Measurements from ENCODE around the gene SWSAP1.
"Not testable (repeated sequence)": the region's sequence is repeated elsewhere in the genome, so short reads cannot be mapped to it uniquely, and the experiment has no call there.

The SWSAP1 gene

DNA sequence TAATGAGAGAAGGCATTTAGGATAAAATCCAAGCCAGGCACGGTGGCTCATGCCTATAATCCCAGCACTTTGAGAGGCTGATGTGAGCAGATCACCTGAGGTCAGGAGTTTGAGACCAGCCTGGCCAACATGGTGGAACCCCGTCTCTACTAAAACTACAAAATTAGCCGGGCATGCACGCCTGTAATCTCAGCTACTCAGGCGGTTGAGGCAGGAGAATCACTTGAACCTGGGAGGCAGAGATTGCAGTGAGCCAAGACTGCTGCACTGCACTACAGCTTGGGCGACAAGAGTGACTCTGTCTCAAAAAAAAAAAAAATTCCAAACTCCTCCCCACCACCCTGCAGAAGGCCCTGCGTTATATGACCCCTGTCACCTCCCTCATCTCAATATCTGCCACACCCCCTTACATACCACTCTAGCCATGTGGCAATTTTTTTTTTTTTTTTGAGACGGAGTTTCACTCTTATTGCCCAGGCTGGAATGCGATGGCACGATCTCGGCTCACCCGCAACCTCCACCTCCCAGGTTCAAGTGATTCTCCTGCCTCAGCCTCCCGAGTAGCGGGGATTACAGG lies 4.9 kb downstream of the SWSAP1 start:
- DNase-seq = not testable (repeated sequence)

DNA sequence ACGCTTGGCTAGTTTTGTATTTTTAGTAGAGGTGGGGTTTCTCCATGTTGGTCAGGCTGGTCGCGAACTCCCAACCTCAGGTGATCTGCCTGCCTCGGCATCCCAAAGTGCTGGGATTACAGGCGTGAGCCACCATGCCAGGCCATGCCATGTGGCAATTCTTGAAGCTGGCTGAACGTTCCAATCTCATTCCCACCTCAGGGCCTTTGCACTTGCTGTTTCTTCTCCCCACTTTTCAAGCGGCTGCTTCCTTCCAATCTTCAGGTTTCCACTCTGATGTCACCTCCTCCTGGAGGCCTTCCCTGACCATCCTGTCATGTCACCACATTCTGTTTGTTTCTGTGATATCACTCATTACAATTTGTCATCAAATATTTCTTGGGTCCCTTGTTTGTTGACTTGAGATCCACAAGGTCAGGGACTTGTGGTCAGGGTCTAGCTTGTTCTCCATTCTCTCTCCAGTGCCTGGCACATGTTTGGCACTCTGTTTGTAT lies 5.4 kb downstream of the SWSAP1 start:
- peak; percentile 15 for DNase-seq

DNA sequence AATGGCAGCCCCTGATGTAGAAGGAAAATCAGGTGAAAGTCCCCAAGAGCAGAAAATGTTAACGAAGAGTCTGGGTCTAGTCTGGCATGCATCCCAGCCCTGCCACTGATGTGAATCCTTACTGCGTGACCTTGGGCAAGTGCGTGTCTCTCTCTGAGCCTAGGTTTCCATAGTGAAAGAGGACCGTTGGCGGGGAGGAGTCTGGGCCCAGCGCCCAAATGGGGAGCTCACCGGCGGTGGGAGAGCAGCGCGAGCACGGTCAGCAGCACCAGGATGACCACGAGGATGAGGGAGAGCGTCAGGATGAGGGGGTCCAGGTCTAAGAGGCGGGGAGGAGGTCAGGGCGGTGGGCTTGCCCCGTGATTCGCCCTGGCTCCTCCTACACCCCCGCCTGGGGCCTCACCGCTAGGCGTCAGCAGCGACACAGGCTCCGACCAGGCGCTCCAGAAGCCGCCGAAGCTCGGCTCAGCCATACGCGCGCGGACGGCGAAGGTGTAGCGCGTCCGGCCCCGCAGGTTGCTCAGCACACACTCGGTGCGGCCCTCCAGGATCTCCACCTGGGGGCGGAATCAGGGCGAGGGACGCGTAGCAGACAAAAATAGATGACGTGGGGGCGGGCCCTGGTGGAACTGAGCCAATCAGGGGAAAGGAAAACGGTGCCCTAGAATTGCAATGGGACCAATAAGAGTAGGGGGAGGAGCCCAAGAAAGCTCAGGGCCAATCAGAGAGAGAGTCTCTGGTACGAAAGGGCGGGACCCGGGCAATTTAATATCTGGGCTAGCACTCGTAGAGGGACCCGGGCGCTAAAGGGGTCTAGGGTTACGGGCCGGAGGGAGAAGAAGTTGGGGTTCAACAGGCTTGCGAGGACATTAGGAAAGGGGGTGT lies 6.4 kb downstream of the SWSAP1 start:
- peak; percentile 99 for DNase-seq

DNA sequence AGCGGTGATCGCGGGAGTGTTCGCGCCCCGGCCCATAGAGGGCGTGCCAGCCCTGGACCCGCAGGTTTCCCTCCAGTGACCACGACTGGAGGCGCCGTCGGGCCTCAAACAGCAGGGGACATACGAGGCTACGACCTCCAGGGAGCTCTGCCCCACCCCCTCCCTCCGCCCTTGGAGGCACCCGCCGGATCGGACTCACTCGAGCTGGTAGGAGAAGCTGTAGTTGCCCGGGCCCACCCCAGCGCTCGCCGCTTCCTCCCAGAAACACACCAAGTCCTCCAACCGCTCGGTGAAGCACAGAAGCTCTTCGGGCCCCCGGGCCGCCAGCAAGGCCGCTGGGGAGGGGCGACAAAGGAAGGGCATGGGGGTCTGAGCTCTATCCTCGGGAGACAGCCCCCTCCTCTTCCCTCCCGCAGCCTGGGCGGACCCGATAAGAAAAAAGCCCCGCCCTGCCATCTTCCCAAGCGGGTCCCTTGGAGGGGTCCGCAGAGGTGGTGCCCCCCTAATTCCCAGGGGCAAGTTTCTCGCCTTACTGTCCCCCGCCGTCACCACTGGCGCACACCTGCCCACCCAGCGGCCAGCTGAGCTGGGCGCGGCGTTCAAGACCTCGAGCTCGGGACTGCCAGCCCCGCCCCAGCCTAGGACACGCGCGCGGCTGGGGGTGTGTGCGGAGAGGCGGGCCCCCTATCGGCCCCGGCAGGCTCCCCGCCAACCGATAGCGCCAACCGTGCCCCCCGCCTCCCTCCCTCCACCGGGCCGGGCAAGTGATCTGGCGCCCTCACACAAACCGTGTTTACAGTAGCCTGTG lies 8.6 kb downstream of the SWSAP1 start:
- DNase-seq = peak; percentile 70

DNA sequence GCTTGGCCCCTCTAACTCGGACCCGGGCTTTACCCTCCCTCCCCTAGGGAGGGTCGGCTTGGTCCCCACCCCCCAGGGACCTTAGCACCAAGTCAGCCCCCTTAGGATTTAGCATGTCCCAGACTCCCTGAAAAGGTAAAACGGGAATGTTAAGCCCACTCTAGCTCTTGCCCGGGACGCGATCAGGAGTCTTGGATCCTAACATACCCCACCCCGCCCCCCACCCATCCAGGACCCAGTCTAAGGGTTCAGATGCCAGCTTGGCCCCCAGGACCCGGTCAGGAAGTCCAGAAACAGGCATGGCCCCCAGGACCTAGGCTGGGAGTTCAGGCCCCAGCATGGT lies 9.2 kb downstream of the SWSAP1 start:
- no peak for DNase-seq

DNA sequence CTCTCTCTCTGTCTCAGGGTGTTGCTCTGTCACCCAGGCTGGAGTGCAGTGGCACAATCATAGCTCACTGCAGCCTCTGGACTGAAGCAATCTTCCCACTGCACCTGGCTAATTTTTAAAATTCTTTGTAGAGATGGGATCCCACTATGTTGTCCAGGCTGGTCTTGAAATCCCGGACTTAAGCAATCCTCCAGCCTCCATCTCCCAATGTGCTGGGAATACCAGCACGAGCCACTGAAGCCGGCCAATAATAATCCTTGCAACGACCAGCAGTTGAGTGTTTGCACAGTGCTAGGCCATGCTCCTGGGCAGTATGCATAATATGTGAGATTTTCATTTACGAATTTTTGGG lies 10.3 kb downstream of the SWSAP1 start:
- DNase-seq = no peak

DNA sequence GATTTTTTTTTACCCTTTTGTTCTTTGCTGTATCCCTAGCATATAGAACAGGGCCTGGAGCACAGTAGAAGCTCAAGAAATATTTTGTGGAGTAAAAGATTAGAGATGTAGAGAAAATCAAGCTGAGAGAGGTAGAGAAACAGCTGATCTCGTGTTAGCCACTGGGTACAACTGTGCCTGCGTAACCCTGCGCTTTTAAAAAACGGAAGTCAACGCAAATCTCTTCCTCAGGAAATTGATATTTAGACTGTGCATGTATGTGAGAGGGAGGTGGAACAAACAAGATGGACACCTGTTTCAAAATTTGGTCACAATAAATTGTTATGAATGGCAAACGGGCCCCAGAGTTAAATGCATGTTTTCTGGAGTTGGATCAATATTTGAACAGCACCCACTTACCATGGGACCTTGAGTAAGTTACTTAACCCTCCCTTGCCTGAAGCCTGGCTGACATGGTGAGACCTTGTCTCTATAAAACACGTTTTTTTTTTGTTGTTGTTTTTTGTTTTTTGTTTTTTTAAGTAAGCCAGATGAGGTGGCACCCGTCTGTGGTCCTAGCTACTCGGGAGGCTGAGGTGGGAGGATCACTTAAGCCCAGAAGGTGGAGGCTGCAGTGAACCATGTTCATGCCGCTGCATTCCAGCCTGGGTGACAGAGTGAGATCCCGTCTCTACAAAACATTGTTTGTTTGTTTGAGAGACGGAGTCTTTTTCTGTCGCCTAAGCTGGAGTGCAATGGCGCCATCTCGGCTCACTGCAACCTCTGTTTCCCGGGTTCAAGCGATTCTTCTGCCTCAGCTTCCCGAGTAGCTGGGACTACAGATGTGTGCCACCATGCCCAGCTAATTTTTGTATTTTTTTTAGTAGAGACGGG lies 12.9 kb downstream of the SWSAP1 start:
- DNase-seq = peak; percentile 77

DNA sequence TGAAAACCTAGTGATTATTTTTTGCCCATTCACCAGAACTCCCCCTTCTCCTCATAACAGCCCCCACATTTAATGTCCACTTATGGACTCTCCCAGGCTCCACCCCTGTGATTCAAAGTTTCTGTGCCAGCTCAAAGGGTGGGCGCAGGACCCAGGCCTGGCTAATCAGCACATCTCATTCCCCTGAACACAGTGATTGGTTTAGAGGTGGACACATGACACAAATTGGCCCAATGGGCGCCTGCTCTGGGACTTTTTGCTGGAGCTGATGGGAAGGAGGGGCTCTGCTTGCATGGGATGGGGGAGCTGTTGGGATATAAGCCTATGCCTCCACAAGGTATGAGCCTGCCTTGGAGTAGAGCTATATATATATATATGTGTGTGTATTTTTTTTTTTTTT lies 15.9 kb downstream of the SWSAP1 start:
- no peak for DNase-seq

DNA sequence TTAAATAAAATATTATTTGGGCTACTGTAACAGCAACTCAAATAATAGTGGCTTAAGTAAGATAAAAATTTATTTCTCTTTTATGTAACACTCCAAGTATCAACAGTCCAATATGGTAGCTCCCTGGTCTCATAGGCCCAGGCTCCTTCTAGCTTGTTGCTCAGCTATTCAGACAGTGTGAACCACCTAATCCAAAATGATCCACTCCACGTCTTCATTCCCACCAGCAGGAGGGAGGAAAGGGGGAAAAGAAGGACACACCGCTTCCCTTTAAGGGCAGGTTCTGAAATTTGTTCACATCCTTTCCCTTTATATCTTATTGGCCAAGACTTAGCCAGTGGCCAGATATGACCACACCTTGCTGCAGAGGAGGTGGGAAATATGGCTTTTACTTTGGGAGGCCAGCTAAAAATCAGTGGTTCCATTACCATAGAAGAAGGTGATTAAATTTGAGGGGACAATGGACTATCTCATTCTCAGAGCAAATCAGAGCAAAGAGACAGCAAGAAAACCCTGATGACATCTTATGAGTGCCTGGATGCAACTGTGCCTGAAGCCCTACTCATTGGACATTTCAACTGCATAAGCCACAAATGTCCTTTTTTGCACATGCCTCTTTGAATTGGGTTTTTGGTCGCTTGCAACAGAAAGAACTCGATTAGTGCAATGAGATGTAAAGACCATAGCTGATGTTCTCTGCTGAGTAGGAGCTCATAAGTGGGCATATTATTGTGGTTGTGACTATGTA lies 16.6 kb downstream of the SWSAP1 start:
- peak; percentile 29 for DNase-seq

DNA sequence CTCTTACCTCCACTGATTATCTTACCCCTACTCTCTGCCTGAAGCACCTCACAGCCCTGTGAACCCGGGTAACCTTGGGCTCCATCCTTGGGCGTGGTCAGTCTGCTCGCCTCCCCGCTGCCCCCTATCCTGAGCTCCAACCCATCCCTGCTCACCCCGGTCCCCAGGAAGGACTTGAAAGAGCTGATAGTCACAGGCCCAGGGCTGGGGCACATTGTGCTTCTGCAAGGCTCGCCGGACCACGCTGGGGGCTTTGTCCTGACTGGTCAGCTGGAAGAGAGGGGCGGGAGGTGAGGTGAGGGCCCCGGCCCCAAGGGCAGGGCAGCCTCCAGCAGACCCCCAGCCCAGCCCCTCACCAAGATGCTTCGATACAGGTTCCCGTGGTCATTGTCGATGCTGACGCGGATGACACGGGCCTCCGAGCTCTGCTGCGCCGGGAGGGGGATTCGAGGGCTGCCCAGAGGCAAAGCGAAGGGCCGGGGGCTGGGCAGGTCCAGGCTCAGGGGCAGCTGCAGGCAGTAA lies 22.7 kb downstream of the SWSAP1 start:
- DNase-seq = no peak

DNA sequence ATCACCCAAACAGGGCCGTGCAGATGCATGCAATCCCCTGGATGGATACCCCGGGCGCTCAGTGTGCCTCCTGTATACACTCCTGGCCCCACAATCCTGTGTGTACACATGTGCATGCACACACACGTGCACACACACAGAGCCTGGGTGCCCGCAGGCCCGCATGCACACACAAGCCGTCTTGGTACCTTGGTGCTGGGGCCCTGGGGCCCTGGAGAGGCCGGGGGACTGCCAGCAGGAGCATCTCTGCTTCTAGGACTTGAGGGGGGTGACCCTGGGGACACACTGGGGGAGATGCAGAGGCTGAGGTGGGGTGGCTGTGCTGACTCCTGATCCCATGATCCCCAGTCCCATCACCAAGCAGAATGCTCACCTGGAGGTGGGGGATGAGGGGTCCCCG lies 25.2 kb downstream of the SWSAP1 start:
- DNase-seq = no peak

DNA sequence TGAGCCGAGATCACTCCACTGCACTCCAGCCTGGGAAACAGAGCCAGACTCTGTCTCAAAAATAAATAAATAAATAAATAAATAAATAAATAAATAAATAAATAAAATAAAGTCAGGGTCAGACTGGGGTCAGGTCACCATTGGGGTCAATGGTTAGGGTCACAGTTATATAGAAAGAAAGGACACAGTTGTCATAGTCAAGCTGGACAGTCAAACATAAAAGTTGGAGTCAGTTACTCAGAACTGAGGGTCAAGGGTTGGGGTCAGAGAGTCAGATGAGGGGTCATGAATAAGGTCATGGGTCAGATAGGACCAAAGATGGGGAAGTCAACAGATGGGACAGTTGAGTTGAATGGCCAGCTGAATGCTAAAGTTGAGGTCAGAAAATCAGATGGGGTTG lies 26.3 kb downstream of the SWSAP1 start:
- no peak for DNase-seq

DNA sequence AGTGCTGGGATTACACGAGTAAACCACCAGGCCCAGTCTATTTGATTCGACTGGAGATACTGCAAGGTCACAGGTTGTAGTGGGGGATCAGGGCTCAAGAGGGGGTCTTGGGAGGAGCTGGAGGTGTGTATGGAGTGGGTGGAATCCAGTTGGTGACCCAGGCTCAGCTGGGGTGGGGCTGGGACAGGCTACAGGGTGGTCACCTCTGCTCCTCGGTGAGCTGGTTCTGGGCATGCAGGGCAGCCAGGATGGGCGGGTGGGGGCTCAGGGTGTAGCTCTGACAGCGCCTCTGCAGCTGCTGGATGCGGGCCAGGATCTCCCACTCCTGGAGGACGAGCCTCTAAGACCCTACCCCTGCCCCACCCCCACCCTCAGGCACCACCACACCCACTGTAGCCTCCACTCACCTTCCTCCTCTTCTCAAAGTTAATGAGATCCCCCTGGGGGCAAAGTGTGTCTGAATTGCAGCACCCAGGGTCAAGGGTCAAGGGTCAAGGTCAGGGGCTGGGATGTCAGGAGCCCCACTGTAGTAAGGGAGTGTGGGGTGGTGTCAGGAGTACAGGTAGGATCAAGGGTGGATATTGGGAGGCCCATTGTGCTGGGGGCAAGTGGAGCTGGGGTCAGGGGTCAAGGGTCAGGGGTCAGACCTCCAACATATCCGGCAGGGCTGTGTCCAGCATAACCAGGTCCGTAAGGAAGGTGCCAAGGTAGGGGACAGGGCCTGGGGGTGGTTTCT lies 27.5 kb downstream of the SWSAP1 start:
- DNase-seq = no peak

DNA sequence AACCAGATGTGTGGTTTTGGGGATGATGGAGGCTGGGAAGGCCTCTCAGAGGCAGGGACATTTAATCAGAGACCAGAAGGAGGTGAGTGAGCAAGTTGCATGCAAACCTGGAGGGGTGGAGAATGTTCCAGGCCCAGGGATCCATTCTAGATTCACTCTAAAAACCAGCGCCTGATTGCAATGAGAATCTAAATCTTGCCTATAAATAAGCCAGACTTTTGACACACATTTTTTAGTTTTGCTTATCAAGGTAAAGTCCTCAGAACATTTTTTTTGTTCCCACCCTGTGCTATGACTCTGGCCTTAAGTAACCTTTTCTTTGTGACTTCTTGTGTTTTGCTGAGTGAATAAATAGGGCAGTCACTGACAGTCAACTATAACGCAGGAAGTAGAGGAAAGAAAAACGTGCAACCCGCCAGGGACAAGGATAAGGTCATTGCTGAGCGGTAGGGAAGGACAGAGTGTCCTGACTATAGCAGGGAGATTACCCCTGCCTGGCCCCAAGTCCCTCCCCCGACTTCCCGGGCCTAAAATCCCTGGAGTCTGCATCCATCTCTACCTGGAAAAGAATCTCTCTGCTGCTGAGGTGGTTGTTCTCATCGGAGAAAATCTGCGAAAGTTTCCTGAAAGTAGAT lies 30.2 kb downstream of the SWSAP1 start:
- no peak for DNase-seq

DNA sequence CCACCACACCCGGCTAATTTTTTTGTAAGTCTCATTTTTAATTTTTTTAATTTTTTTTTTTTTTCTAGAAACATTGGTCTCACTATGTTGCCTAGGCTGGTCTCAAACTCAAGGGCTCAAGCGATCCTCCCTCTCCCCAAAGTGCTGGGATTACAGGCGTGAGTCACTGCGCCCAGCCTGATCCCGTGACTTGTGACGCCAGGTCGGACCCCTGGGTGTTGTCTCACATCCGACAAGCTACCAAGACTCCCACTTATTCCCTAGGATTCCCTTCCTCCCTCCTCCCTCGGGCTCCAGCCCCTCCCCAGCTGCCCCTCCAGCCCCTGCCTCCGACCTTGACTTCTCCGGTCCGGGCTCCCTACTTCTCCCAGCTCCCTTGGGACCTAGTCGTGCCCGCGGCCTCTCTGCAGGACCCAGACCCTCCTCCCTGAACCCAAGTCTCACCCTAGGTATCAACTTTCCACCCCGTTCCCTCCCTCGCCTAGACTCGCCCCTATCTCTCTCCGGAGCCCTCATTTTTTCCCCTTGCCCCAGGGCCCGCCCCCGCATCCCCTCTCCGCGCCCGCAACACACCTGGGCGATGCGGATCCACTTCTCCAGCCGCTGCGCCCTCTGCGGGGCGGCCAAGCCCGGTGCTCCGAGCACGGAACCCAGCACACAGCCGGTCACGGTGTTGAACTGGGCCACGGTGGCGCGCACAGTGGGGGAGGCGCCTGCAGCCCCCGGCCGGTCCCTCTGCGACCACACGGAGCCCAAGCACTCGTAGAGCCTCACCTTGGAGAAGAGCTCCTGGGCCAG lies 31.6 kb downstream of the SWSAP1 start:
- no peak for DNase-seq

DNA sequence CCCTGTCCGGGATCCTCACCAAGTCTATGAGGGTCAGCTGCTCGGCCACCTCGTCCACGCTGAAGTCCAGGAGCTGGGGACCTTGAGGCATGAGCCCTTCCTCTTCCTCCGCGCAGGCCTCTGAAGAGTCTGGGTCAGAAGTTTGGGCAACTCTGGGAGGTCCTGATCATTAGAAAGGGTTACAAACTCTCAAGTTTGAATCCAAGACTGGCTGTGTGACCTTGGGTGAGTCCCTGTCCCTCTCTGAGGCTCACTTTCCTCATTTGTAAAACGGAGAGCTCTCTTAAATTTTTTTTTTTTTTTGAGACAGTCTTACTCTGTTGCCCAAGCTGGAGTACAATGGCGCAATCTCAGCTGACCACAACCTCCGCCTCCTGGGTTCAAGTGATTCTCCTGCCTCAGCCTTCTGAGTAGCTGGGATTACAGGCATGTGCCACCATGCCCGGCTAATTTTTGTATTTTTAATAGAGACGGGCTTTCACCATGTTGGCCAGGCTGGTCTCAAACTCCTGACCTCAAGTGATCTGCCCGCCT lies 32.3 kb downstream of the SWSAP1 start:
- DNase-seq = peak; percentile 68

DNA sequence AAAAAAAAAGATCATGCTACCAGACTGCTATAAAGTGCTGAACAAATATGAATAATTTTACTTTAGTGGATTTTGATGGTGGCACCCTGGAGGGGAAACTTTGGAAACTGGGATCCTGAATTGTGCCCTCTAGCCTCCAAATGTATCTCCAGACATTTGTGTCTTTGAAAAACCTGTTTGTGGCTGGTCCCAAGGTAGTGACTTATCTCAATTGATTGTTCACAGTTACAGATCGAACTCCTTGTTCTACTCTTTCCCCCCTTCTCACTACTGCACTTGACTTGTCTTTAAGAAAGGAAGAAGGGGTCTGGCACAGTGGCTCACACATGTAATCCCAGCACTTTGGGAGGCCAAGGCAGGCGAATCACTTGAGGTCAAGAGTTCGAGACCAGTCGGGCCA lies 34.1 kb downstream of the SWSAP1 start:
- no peak for DNase-seq

DNA sequence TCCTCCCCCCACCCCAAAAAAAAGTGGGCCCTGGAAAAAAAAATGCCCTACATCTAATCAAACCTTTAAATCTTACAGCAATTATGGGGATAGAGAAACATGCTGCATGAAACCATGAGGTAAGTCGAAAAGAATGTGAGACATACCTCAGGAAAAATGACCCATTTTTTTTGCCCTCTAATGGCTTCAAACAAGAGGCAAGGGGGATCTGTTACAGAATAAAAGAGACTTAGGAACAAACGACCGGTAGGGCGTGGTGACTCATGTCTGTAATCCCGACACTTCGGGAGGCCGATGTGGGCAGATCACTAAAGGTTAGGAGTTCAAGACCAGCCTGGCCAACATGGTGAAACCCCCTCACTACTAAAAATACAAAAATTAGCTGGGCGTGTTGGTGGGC lies 36.2 kb downstream of the SWSAP1 start:
- DNase-seq = peak; percentile 35

DNA sequence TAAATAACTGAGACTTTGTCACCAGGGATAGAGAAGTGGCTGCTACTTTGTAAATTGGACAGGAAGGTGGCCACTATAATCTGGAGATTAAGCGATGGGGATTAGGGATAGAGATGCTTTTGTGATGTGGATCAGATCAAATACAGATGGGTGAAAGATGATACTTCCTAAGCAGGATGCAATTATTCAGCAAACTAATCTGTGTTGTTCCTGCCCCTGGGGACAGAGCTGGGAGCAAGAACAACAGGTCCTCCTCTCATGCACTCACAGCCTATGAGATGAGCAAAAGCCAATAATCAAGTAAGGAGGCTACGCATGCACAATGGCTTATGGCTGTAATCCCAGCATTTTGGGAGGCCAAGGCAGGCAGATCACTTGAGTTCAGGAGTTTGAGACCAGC lies 40.1 kb downstream of the SWSAP1 start:
- DNase-seq = no peak
